Measurements from ENCODE around the gene SLC17A7.

DNA sequence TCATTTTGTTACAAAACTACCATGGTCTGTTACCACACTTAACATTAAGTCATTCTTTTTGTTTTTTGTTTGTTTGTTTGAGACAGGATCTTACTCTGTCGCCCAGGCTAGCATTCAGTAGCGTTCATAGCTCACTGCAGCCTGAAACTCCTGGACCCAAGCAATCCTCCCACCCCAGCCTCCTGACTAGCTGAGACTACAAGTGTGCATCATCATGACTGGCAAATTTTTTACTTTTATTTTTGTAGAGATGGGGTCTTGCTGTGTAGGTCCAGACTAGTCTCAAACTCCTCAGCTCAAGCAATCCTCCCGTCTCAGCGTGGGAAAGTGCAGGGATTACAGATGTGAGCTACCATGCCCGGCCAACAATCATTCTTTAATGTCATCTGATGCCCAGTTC, 15.0 kb upstream of the SLC17A7 start:
- TF ChIP-seq, protein P1, sequence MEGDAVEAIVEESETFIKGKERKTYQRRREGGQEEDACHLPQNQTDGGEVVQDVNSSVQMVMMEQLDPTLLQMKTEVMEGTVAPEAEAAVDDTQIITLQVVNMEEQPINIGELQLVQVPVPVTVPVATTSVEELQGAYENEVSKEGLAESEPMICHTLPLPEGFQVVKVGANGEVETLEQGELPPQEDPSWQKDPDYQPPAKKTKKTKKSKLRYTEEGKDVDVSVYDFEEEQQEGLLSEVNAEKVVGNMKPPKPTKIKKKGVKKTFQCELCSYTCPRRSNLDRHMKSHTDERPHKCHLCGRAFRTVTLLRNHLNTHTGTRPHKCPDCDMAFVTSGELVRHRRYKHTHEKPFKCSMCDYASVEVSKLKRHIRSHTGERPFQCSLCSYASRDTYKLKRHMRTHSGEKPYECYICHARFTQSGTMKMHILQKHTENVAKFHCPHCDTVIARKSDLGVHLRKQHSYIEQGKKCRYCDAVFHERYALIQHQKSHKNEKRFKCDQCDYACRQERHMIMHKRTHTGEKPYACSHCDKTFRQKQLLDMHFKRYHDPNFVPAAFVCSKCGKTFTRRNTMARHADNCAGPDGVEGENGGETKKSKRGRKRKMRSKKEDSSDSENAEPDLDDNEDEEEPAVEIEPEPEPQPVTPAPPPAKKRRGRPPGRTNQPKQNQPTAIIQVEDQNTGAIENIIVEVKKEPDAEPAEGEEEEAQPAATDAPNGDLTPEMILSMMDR (IDR thresholded peaks at IDR 0.05) = no peak
- TF ChIP-seq POLR2AphosphoS5 (IDR thresholded peaks at IDR 0.05) (no peak), POLR2A (IDR thresholded peaks at IDR 0.05) (no peak), EP300 (IDR thresholded peaks at IDR 0.05) (no peak)

All from suprapubic skin (tissue), 4 donors.